SK-N-SH (cell line): Measurements from ENCODE around the gene U2SURP. TPM values are rescaled to one million over a fixed set of nuclear protein-coding genes. Genes with fewer than 3 reads are reported as not detected.

Experiments
- CTCF ChIA-PET: fragments of 300-600, 350-600 bp; formaldehyde crosslinking; extraction: SDS; loops from one replicate; lab custom pipeline; 2021; lab: Yijun Ruan, JAX
- POLR2A ChIA-PET: fragments of 350-600 bp; sonication (Branson Sonifier 250); formaldehyde crosslinking; extraction: SDS; loops from one replicate; lab custom pipeline; 2020; ENCODE audit warnings: antibody characterized with exemption, inconsistent platforms; lab: Yijun Ruan, JAX
- DNase-seq: peaks from one replicate; pipeline ENCODE4 v3.0.0; 2012
- H2AFZ ChIP-seq: fragments of 200-600 bp; sonication (generic); 2 replicates; pipeline ENCODE4 v1.8.1; 2016; ENCODE audit warnings: antibody characterized with exemption, mild to moderate bottlenecking, low read depth
- H3F3A ChIP-seq: fragments of 200-600 bp; sonication (generic); replicated peaks from 2 replicates; pipeline ENCODE3; 2016; ENCODE audit warnings: antibody characterized with exemption, mild to moderate bottlenecking; ENCODE audit not compliant: insufficient read depth
- H3K27ac ChIP-seq, 2 experiments: fragments of 200-500 bp in 1 of 2; fragments of 200-600 bp in 1 of 2; sonication (Bioruptor generic) in 1 of 2; sonication (generic), shearing (Covaris generic) in 1 of 2; 2 replicates each; pipeline versions ENCODE4 v1.5.1 to v1.6.1; 2014 to 2016; ENCODE audit warnings: low read depth in 2 of 2, inconsistent platforms in 1 of 2, low read length in 1 of 2, mild to moderate bottlenecking in 1 of 2, mixed read lengths in 1 of 2
- H3K27me3 ChIP-seq: fragments of 200-600 bp; sonication (generic), shearing (Covaris generic); 2 replicates; pipeline ENCODE4 v1.6.1; 2016; ENCODE audit warnings: mixed run types; ENCODE audit not compliant: insufficient read depth
- H3K36me3 ChIP-seq, 2 experiments: fragments of 200-500 bp in 1 of 2; fragments of 200-600 bp in 1 of 2; sonication (Bioruptor generic) in 1 of 2; sonication (generic) in 1 of 2; replicated peaks in 1 of 2; 2 replicates each; pipeline versions ENCODE3 to v1.5.1; 2014 to 2016; ENCODE audit warnings: low read length in 1 of 2, mild to moderate bottlenecking in 1 of 2; ENCODE audit not compliant: insufficient read depth in 2 of 2, control insufficient read depth in 1 of 2
- H3K4me1 ChIP-seq, 2 experiments: fragments of 200-500 bp in 1 of 2; fragments of 200-600 bp in 1 of 2; sonication (Bioruptor generic) in 1 of 2; sonication (generic), shearing (Covaris generic) in 1 of 2; 2 replicates each; pipeline versions ENCODE4 v1.5.1 to v1.6.1; 2014 to 2016; ENCODE audit warnings: low read depth in 1 of 2, low read length in 1 of 2, mixed run types in 1 of 2; ENCODE audit not compliant: insufficient read depth in 2 of 2, control insufficient read depth in 1 of 2
- H3K4me2 ChIP-seq: fragments of 200-600 bp; sonication (generic), shearing (Covaris generic); 2 replicates; pipeline ENCODE4 v1.6.1; 2017; ENCODE audit warnings: mixed run types
- H3K4me3 ChIP-seq, 2 experiments: fragments of 200-500 bp in 1 of 2; fragments of 200-600 bp in 1 of 2; sonication (Bioruptor generic) in 1 of 2; sonication (generic), shearing (Covaris generic) in 1 of 2; 2 replicates each; pipeline versions ENCODE4 v1.5.1 to v1.8.1; 2014 to 2016; ENCODE audit warnings: low read depth in 2 of 2, inconsistent platforms in 1 of 2, low read length in 1 of 2, mild to moderate bottlenecking in 1 of 2, mixed read lengths in 1 of 2, moderate library complexity in 1 of 2
- H3K79me2 ChIP-seq: fragments of 200-600 bp; sonication (generic); 2 replicates; pipeline ENCODE4 v1.8.1; 2017; ENCODE audit warnings: mild to moderate bottlenecking; ENCODE audit not compliant: insufficient read depth
- H3K9ac ChIP-seq: fragments of 200-600 bp; sonication (generic); 2 replicates; pipeline ENCODE4 v1.6.1; 2017; ENCODE audit warnings: mixed run types
- H3K9me2 ChIP-seq: fragments of 200-600 bp; sonication (generic); 2 replicates; pipeline ENCODE4 v1.6.1; 2017; ENCODE audit warnings: mixed run types
- H3K9me3 ChIP-seq: fragments of 200-600 bp; sonication (generic); 2 replicates; pipeline ENCODE4 v1.6.1; 2017; ENCODE audit warnings: mixed run types, mild to moderate bottlenecking, moderate library complexity
- H4K20me1 ChIP-seq: fragments of 200-600 bp; sonication (generic); 2 replicates; pipeline ENCODE4 v1.6.1; 2017; ENCODE audit warnings: mild to moderate bottlenecking, mixed run types; ENCODE audit not compliant: insufficient read depth
- CHD2 ChIP-seq: fragments of 150-350 bp; IDR thresholded peaks from 2 replicates; pipeline ENCODE4 v1.6.1; 2018; ENCODE audit warnings: low read length; ENCODE audit not compliant: partially characterized antibody
- EP300 ChIP-seq, 2 experiments: IDR thresholded peaks; 2 replicates each; pipeline versions ENCODE4 v1.4.0 to v1.6.1; 2012; ENCODE audit warnings: borderline replicate concordance in 1 of 2, low read depth in 1 of 2, low read length in 1 of 2
- FOXM1 ChIP-seq: IDR thresholded peaks from 2 replicates; pipeline ENCODE4 v1.4.0; 2012; ENCODE audit warnings: low read depth, mild to moderate bottlenecking
- IRF3 ChIP-seq: fragments of 150-350 bp; IDR thresholded peaks from 2 replicates; pipeline ENCODE4 v1.6.1; 2016; ENCODE audit warnings: mild to moderate bottlenecking, low read depth, low read length
- JUND ChIP-seq: IDR thresholded peaks from 2 replicates; pipeline ENCODE4 v1.4.0; 2012
- MEF2A ChIP-seq: IDR thresholded peaks from 2 replicates; pipeline ENCODE4 v1.4.0; 2012; ENCODE audit warnings: low read depth, borderline replicate concordance
- NFIC ChIP-seq: IDR thresholded peaks from 2 replicates; pipeline ENCODE4 v1.4.0; 2012; ENCODE audit warnings: borderline replicate concordance
- RFX5 ChIP-seq: IDR thresholded peaks from 2 replicates; pipeline ENCODE4 v1.6.1; 2012; ENCODE audit warnings: mild to moderate bottlenecking, improper control_type of control experiment, low read length
- TEAD4 ChIP-seq: IDR thresholded peaks from 2 replicates; pipeline ENCODE4 v1.4.0; 2012; ENCODE audit warnings: mild to moderate bottlenecking, borderline replicate concordance; ENCODE audit not compliant: insufficient read depth
- whole genome bisulfite sequencing: methylation state at CpG from one replicate; pipeline ENCODE4 v1.1.6; 2017; ENCODE audit warnings: low lambda C conversion rate; 5-methylcytosine and 5-hydroxymethylcytosine counted together
- polyA plus RNA-seq, 3 experiments: library from polyadenylated mRNA; depleted of rRNA; stranded (reverse); fragments of >200 nt; gene quantifications; 2 replicates each; pipeline ENCODE4 v1.2.3, GENCODE V29; 2012
- TF ChIP-seq, protein P1 (sequence below): IDR thresholded peaks from 2 replicates; pipeline ENCODE4 v1.4.0; 2012; ENCODE audit warnings: low read depth, borderline replicate concordance
- TF ChIP-seq, protein P2 (sequence below): IDR thresholded peaks from 2 replicates; pipeline ENCODE4; 2012

Gene U2SURP
- polyA plus RNA-seq, 1 of the 3 experiments (the other 2 are of a cell fraction) = 10.9 TPM

GRCh38 chr3:143101792-143102381 lies 100.5 kb downstream of the U2SURP start:
- H3K4me1 ChIP-seq = no peaks in the 10 kb centered on the region
- H3K9ac ChIP-seq = no peak overlapping the region
- H3K27me3 ChIP-seq = peaks cover 6% of the 10 kb centered on the region; the same call in 1 of the 2 replicates
- no peak for DNase-seq
- no peaks in the 10 kb centered on the region for H3F3A ChIP-seq
- 45% methylated on average over 7 of the region's 7 CpGs for WGBS
- ChIA-PET CTCF (no interaction called here), POLR2A (no interaction called here)
- H3K9me3 ChIP-seq = no peaks in the 10 kb centered on the region
- H3K9me2 ChIP-seq = no peaks in the 10 kb centered on the region
- TF ChIP-seq MEF2A (no peak), CHD2 (no peak), NFIC (no peak), EP300 (IDR thresholded peaks at IDR 0.05; ENCODE audit: borderline replicate concordance in 1 of 2, low read depth in 1 of 2, low read length in 1 of 2) (no peak), IRF3 (no peak)
- TF ChIP-seq, protein P1, sequence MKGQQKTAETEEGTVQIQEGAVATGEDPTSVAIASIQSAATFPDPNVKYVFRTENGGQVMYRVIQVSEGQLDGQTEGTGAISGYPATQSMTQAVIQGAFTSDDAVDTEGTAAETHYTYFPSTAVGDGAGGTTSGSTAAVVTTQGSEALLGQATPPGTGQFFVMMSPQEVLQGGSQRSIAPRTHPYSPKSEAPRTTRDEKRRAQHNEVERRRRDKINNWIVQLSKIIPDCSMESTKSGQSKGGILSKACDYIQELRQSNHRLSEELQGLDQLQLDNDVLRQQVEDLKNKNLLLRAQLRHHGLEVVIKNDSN = no peak
- no peaks in the 10 kb centered on the region for H4K20me1 ChIP-seq
- no peak overlapping the region for H3K4me3 ChIP-seq
- no peak overlapping the region for H3K27ac ChIP-seq
- H2AFZ ChIP-seq = no peak overlapping the region
- H3K79me2 ChIP-seq = no peaks in the 10 kb centered on the region
- no peak overlapping the region for H3K4me2 ChIP-seq
- no peaks in the 10 kb centered on the region for H3K36me3 ChIP-seq

GRCh38 chr3:143103652-143104051 lies 102.3 kb downstream of the U2SURP start:
- 0 out of 2 replicates have a peak, but pooled peaks cover 2% of the 10 kb centered on the region for H3K9me2 ChIP-seq
- no peak overlapping the region for H3K27ac ChIP-seq
- no peak for DNase-seq
- no peak overlapping the region for H2AFZ ChIP-seq
- H3F3A ChIP-seq = no peaks in the 10 kb centered on the region
- H3K9ac ChIP-seq = no peak overlapping the region
- no peaks in the 10 kb centered on the region for H3K36me3 ChIP-seq
- CTCF ChIA-PET = interaction anchor here (0.6 kb wide), 1 partner anchor 17 kb away, joined by 3 read pairs; no protein-coding TSS in a partner anchor
- no peak overlapping the region for H3K4me2 ChIP-seq
- TF ChIP-seq JUND = no peak
- TF ChIP-seq, protein P2, sequence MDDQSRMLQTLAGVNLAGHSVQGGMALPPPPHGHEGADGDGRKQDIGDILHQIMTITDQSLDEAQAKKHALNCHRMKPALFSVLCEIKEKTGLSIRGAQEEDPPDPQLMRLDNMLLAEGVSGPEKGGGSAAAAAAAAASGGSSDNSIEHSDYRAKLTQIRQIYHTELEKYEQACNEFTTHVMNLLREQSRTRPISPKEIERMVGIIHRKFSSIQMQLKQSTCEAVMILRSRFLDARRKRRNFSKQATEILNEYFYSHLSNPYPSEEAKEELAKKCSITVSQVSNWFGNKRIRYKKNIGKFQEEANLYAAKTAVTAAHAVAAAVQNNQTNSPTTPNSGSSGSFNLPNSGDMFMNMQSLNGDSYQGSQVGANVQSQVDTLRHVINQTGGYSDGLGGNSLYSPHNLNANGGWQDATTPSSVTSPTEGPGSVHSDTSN = no peak
- TF ChIP-seq IRF3 = no peak
- TF ChIP-seq RFX5 = no peak
- no peak for TF ChIP-seq TEAD4
- TF ChIP-seq FOXM1 = no peak
- TF ChIP-seq, all 33 proteins: peak for 0
- no peaks in the 10 kb centered on the region for H3K9me3 ChIP-seq
- no peak overlapping the region for H3K4me3 ChIP-seq
- H4K20me1 ChIP-seq = no peaks in the 10 kb centered on the region
- no peaks in the 10 kb centered on the region for H3K4me1 ChIP-seq
- WGBS = 2% methylated on average over 2 of the region's 2 CpGs
- POLR2A ChIA-PET = no interaction called here
- no peaks in the 10 kb centered on the region for H3K79me2 ChIP-seq
- H3K27me3 ChIP-seq = peaks cover 8% of the 10 kb centered on the region; the same call in 1 of the 2 replicates
